WI38 (cell line): ENCODE measurements around the gene EHMT2.
A peak's percentile ranks its signal among the peaks of the same experiment; 100 is the strongest.

Experiments
- H3K4me3 ChIP-seq: 2 replicates; pipeline ENCODE4 v1.5.1; 2011; ENCODE audit warnings: low read depth, mild to moderate bottlenecking, control low read depth, low read length
- TF ChIP-seq, protein P1 (sequence below): IDR thresholded peaks from 2 replicates; pipeline ENCODE4 v1.5.1; 2012; ENCODE audit warnings: low read depth, mild to moderate bottlenecking, control low read depth, low read length

Gene EHMT2

DNA sequence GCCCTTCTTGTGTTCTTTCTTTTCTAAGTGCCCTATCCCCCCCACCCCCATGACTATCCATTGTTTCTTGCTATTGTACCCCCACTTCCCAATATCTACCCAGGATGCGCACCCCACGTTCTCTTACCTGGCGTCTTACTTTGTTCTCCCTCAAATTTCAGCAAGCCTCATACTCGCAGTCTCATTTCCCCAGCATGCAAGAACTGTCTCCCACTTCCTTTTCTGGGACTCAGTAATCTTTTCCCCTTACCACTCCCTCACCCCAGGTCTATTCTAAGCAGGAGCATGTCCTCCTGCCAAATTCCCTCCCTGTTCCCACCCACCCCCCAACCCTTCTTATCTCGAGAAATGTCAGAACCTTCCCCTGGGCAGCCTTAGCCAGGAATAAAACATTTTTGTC is 1.7 kb upstream of the EHMT2 start:
- TF ChIP-seq, protein P1, sequence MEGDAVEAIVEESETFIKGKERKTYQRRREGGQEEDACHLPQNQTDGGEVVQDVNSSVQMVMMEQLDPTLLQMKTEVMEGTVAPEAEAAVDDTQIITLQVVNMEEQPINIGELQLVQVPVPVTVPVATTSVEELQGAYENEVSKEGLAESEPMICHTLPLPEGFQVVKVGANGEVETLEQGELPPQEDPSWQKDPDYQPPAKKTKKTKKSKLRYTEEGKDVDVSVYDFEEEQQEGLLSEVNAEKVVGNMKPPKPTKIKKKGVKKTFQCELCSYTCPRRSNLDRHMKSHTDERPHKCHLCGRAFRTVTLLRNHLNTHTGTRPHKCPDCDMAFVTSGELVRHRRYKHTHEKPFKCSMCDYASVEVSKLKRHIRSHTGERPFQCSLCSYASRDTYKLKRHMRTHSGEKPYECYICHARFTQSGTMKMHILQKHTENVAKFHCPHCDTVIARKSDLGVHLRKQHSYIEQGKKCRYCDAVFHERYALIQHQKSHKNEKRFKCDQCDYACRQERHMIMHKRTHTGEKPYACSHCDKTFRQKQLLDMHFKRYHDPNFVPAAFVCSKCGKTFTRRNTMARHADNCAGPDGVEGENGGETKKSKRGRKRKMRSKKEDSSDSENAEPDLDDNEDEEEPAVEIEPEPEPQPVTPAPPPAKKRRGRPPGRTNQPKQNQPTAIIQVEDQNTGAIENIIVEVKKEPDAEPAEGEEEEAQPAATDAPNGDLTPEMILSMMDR = no peak
- no peak overlapping the region for H3K4me3 ChIP-seq

- H3K4me3 ChIP-seq = peak overlapping the region; percentile 75
- TF ChIP-seq, protein P1 = no peak
Measured at GRCh38 chr6:31898383-31899011, 999 bp upstream of the EHMT2 start.

DNA sequence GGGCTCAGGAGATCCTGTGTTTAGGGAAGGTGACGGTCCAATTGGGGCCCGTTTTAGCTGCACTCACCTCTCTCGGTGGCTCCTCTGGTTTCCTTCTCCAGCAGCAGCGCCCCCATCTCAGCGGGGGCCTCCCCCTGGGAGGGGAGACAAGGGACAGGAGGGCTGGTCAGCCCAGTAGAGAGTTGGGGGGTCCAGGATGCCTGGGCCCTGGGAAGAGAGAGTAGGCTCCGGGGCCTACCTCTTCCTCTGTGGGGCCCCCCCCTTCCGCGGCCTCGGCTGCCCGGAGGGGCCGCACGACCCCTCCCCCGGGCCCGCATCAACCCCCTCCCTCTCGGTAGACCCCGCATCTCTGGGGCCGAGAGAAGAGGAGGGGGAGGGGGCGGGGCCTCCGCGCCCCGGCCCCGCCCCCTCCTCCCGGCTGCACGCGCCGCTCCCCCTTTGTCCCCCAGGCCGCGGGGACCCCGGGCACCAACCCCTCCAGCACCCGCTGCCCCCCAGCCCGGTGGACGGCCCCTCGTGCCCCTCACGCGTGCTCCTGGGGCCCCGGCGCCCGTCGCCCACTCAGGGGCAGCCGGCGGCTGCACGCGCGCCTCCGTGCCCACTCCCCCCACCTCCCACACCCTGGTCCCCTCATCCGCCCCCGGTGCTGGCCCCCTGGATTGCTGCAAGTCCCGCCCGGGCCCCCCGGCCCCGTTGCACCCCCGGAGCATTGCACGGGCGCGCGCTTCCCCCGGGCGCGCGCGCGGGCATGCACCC is 464 bp downstream of the EHMT2 start:
- TF ChIP-seq, protein P1 = no peak
- peak overlapping the region; percentile 75 for H3K4me3 ChIP-seq

DNA sequence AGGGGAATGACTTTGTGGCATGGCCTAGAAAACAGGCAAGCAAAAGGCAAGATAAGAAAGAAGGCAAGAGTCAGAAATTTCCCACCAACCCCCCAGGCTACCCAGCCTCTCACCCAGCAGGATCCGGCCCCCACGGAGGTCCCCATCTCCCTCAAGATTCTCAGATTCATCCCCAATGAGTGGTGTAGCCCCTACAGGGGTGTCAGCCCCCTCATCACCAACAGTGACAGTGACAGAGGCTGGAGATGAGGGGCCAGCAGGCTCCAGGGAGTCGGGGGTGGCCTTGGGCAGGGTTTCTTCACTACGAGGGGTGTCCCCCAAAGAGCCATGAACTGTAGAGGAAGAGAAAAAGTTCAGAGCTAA is 1.0 kb downstream of the EHMT2 start:
- TF ChIP-seq, protein P1 = no peak
- peak overlapping the region; percentile 75 for H3K4me3 ChIP-seq

GRCh38 chr6:31892821-31893220 is 4.7 kb downstream of the EHMT2 start:
- H3K4me3 ChIP-seq = no peak overlapping the region
- TF ChIP-seq, protein P1 = no peak

DNA sequence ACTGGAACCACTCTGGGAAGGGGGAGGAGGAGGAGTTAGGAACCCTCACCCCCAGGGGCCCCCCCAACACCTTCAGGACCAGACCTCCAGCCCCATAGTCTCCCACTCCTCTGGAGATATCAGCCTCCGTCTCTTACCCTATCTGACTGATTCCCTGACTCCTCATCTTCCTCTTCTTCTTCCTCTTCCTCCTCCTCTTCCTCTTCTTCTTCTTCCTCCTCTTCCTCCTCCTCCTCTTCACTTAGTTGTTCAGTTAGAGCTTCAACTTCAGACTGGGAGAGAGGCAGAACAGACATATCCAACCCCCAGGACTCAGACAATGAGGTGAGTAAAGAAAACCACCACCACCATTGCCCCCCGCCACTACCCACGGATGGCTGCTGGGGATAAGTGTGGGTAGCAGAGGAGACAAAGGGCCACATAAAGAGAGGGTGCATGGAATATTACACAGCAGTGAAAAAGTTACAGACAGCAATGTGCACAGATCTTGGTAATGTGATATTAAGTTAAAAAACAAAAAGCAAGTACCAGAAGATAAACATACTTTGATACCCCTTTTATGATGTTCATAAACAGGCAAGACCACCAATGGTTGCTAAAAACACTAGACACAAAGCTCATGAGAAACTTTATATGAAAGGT is 8.0 kb downstream of the EHMT2 start:
- TF ChIP-seq, protein P1 = no peak
- no peak overlapping the region for H3K4me3 ChIP-seq
